ENCODE data around the gene C10orf95.
"Not testable (repeated sequence)": the region's sequence is repeated elsewhere in the genome, so short reads cannot be mapped to it uniquely, and the experiment has no call there.

Gene C10orf95

GRCh38 chr10:102451105-102451969, at the start of gene C10orf95:
Gene C10orf95, minus strand, starts transcription at chr10:102451543. Its CDS starts 450 bp downstream, at chr10:102451093.
- no peak for DNase-seq

GRCh38 chr10:102500686-102501085, 49.3 kb upstream of the C10orf95 start:
- not testable (repeated sequence) for DNase-seq

- no peak for DNase-seq
Observed at GRCh38 chr10:102499356-102499755, 48.0 kb upstream of the C10orf95 start.

- no peak for DNase-seq
Observed at GRCh38 chr10:102497545-102497944, 46.2 kb upstream of the C10orf95 start.

- DNase-seq, result no peak
Observed at GRCh38 chr10:102493771-102494170, 42.4 kb upstream of the C10orf95 start.

GRCh38 chr10:102492983-102493382, 41.6 kb upstream of the C10orf95 start:
- no peak for DNase-seq

GRCh38 chr10:102492344-102492939, 41.1 kb upstream of the C10orf95 start:
- DNase-seq, result no peak

GRCh38 chr10:102491136-102491535, 39.8 kb upstream of the C10orf95 start:
- DNase-seq, result no peak

- no peak for DNase-seq
Observed at GRCh38 chr10:102485093-102485784, 33.9 kb upstream of the C10orf95 start.

GRCh38 chr10:102484021-102484420, 32.7 kb upstream of the C10orf95 start:
- no peak for DNase-seq

GRCh38 chr10:102480396-102480795, 29.1 kb upstream of the C10orf95 start:
- no peak for DNase-seq

GRCh38 chr10:102479651-102480050, 28.3 kb upstream of the C10orf95 start:
- DNase-seq, result no peak

- peak; percentile 65 for DNase-seq
Observed at GRCh38 chr10:102476466-102477141, 25.3 kb upstream of the C10orf95 start.

GRCh38 chr10:102475451-102476040, 24.2 kb upstream of the C10orf95 start:
- no peak for DNase-seq

GRCh38 chr10:102473445-102474331, 22.3 kb upstream of the C10orf95 start:
- no peak for DNase-seq

- DNase-seq, result no peak
Observed at GRCh38 chr10:102470579-102471546, 19.5 kb upstream of the C10orf95 start.

GRCh38 chr10:102468683-102469082, 17.3 kb upstream of the C10orf95 start:
- DNase-seq, result no peak

GRCh38 chr10:102467971-102468438, 16.7 kb upstream of the C10orf95 start:
- DNase-seq, result no peak

GRCh38 chr10:102467318-102467717, 16.0 kb upstream of the C10orf95 start:
- no peak for DNase-seq

- no peak for DNase-seq
Observed at GRCh38 chr10:102465466-102465865, 14.1 kb upstream of the C10orf95 start.
